Keratinocyte (primary cell): ENCODE data around the gene ANG. TPM values are rescaled to one million over a fixed set of nuclear protein-coding genes. Genes with fewer than 3 reads are reported as not detected.

ENCODE experiments used
- DNase-seq: peaks from one replicate; pipeline ENCODE4 v3.0.0-alpha.2; 2011; ENCODE audit warnings: low read depth, missing footprints, low spot score
- FAIRE-seq: peaks from 2 replicates; lab custom pipeline; 2011; peaks lifted over from hg19 to GRCh38; lab: Jason Lieb, UNC
- H2AFZ ChIP-seq: 2 replicates; pipeline ENCODE4 v1.6.0; 2012; ENCODE audit warnings: low read length, control low read depth, inconsistent platforms; ENCODE audit not compliant: control insufficient read depth
- H3K27ac ChIP-seq: 2 replicates; pipeline ENCODE4 v1.5.1; 2011; ENCODE audit warnings: low read length; ENCODE audit not compliant: control insufficient read depth, insufficient read depth
- H3K27me3 ChIP-seq: 3 replicates; pipeline ENCODE4 v1.6.0; 2011; ENCODE audit warnings: low read length; ENCODE audit not compliant: control insufficient read depth, insufficient read depth; ENCODE audit errors: extremely low read depth
- H3K36me3 ChIP-seq, 2 experiments: 2 replicates in 1 of 2; 3 replicates in 1 of 2; pipeline ENCODE4 v1.5.1; 2011; ENCODE audit warnings: low read length in 2 of 2, mild to moderate bottlenecking in 1 of 2; ENCODE audit not compliant: control insufficient read depth in 2 of 2, insufficient read depth in 2 of 2; ENCODE audit errors: extremely low read depth in 1 of 2
- H3K4me1 ChIP-seq: 3 replicates; pipeline ENCODE4 v1.5.1; 2011; ENCODE audit warnings: low read length; ENCODE audit not compliant: control insufficient read depth, insufficient read depth; ENCODE audit errors: extremely low read depth
- H3K4me2 ChIP-seq: 3 replicates; pipeline ENCODE4 v1.6.0; 2011; ENCODE audit warnings: low read depth, low read length; ENCODE audit not compliant: control insufficient read depth, insufficient read depth; ENCODE audit errors: extremely low read depth
- H3K4me3 ChIP-seq, 3 experiments: fragments of 200-600 bp in 1 of 3; sonication (generic) in 1 of 3; 2 replicates in 2 of 3; 3 replicates in 1 of 3; pipeline ENCODE4 v1.5.1; 2011 to 2016; ENCODE audit warnings: low read length in 3 of 3, mild to moderate bottlenecking in 3 of 3, control low read depth in 2 of 3, inconsistent platforms in 1 of 3, low read depth in 1 of 3, mixed read lengths in 1 of 3, mixed run types in 1 of 3, moderate library complexity in 1 of 3; ENCODE audit not compliant: control insufficient read depth in 2 of 3, insufficient read depth in 2 of 3; ENCODE audit errors: extremely low read depth in 1 of 3
- H3K79me2 ChIP-seq: 2 replicates; pipeline ENCODE4 v1.6.0; 2012; ENCODE audit warnings: low read length; ENCODE audit not compliant: control insufficient read depth, insufficient read depth
- H3K9ac ChIP-seq: 3 replicates; pipeline ENCODE4 v1.6.0; 2011; ENCODE audit warnings: low read length; ENCODE audit not compliant: control insufficient read depth, insufficient read depth; ENCODE audit errors: extremely low read depth
- H3K9me1 ChIP-seq: 3 replicates; pipeline ENCODE4 v1.6.0; 2011; ENCODE audit warnings: low read length; ENCODE audit not compliant: control insufficient read depth, insufficient read depth; ENCODE audit errors: extremely low read depth
- H3K9me3 ChIP-seq: 2 replicates; pipeline ENCODE4 v1.5.1; 2012; ENCODE audit warnings: low read depth, low read length; ENCODE audit not compliant: control insufficient read depth
- H4K20me1 ChIP-seq: 3 replicates; pipeline ENCODE4 v1.6.0; 2011; ENCODE audit warnings: low read length; ENCODE audit not compliant: control insufficient read depth, insufficient read depth; ENCODE audit errors: extremely low read depth
- EZH2 ChIP-seq: IDR thresholded peaks from one replicate; pipeline ENCODE4 v1.6.1; 2012; ENCODE audit warnings: inconsistent platforms, mild to moderate bottlenecking, low read length, moderate library complexity
- dilution Hi-C: fragments of 300-500 bp; cut with MboI; formaldehyde crosslinking; loops from one replicate; pipeline ENCODE4 v1.7.0; 2020; ENCODE audit warnings: low sequenced_read_pairs; ENCODE audit not compliant: extremely low pct_ligation_motif_present
- polyA plus RNA-seq, 5 experiments: library from polyadenylated mRNA; depleted of rRNA in 3 of 5; stranded (reverse) in 3 of 5; stranded (forward) in 1 of 5; unstranded in 1 of 5; fragments of >200 nt; gene quantifications; 1 replicate in 1 of 5; 2 replicates in 3 of 5; 3 replicates in 1 of 5; pipeline versions ENCODE4 v1.2.1 to v1.2.3, GENCODE V29; 2011 to 2012; ENCODE audit warnings: missing spikeins in 2 of 5, low read depth in 1 of 5, low replicate concordance in 1 of 5
- TF ChIP-seq, protein P1 (sequence below), 3 experiments: IDR thresholded peaks in 1 of 3; conservative IDR thresholded peaks in 1 of 3; optimal IDR thresholded peaks in 1 of 3; 2 replicates in 2 of 3; 3 replicates in 1 of 3; pipeline versions ENCODE3 to v1.5.1; 2011; ENCODE audit warnings: low read length in 3 of 3, mild to moderate bottlenecking in 3 of 3, moderate library complexity in 2 of 3, control low read depth in 1 of 3, inconsistent platforms in 1 of 3; ENCODE audit not compliant: insufficient read depth in 2 of 3; ENCODE audit errors: extremely low read depth in 1 of 3

Gene ANG
- polyA plus RNA-seq, 1 donor (not counting 4 experiments of a cell fraction or from before 2014, with no cell fraction given), result 4.0 TPM

DNA sequence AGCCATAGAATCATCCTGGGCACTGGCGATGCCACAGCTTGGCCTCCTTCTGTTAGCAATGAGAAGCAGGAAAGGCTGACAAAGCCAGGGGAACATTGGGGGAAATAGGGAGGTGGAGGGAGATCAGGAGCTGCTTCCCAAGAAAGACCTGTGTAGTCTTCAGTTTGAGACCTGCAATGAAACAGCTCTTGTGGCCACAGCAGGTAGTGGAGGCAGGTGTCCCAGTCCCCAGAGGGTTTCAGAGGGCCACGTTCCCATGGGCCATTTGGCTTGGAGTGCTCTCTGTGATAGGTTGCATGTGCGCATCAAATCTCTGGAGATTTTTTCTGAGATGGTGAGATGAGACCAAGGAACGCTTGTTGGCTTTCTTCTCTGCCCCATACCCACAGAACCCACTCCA lies 32.7 kb upstream of the ANG start:
- no peak overlapping the region for H2AFZ ChIP-seq
- H3K27me3 ChIP-seq, result peaks cover 9% of the 10 kb centered on the region
- DNase-seq (no peak), FAIRE-seq (no peak)
- H3K27ac ChIP-seq, result no peak overlapping the region
- no peaks in the 10 kb centered on the region for H3K36me3 ChIP-seq
- H3K4me3 ChIP-seq, result no peak overlapping the region
- dilution Hi-C loops, result no loop called here
- TF ChIP-seq, protein P1, sequence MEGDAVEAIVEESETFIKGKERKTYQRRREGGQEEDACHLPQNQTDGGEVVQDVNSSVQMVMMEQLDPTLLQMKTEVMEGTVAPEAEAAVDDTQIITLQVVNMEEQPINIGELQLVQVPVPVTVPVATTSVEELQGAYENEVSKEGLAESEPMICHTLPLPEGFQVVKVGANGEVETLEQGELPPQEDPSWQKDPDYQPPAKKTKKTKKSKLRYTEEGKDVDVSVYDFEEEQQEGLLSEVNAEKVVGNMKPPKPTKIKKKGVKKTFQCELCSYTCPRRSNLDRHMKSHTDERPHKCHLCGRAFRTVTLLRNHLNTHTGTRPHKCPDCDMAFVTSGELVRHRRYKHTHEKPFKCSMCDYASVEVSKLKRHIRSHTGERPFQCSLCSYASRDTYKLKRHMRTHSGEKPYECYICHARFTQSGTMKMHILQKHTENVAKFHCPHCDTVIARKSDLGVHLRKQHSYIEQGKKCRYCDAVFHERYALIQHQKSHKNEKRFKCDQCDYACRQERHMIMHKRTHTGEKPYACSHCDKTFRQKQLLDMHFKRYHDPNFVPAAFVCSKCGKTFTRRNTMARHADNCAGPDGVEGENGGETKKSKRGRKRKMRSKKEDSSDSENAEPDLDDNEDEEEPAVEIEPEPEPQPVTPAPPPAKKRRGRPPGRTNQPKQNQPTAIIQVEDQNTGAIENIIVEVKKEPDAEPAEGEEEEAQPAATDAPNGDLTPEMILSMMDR (optimal IDR thresholded peaks at IDR 0.05 in 1 of 3, IDR thresholded peaks at IDR 0.05 in 1 of 3, conservative IDR thresholded peaks at IDR 0.05 in 1 of 3; ENCODE audit: extremely low read depth in 1 of 3, insufficient read depth in 2 of 3, low read length in 3 of 3), result no peak
- no peak for TF ChIP-seq EZH2
- no peaks in the 10 kb centered on the region for H3K9me1 ChIP-seq
- no peaks in the 10 kb centered on the region for H3K79me2 ChIP-seq
- no peak overlapping the region for H3K4me2 ChIP-seq
- H3K9ac ChIP-seq, result no peak overlapping the region
- no peaks in the 10 kb centered on the region for H4K20me1 ChIP-seq
- H3K4me1 ChIP-seq, result no peaks in the 10 kb centered on the region
- H3K9me3 ChIP-seq, result no peaks in the 10 kb centered on the region

DNA sequence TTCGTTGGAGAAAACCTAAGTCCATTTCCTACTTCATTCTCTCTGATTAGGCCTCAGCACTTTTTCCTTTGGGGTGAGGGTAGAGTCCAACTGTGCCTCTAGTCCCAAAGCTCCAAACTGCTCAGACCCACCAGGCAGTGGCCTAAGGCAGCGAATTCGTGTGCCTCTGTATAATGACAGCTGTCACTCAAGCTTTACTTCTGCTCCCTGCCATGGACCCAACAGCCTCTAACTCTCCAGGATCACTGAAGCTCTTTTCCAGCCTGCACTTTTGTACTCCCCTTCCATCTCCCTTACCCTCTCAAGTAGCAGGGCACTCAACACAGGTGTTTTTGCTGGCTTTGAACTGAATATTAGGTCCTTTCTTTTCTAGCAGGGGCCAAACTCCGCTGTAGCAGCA lies 32.3 kb upstream of the ANG start:
- dilution Hi-C loops, result no loop called here
- no peak overlapping the region for H3K4me2 ChIP-seq
- no peaks in the 10 kb centered on the region for H3K9me3 ChIP-seq
- H3K36me3 ChIP-seq, result no peaks in the 10 kb centered on the region
- H4K20me1 ChIP-seq, result no peaks in the 10 kb centered on the region
- no peaks in the 10 kb centered on the region for H3K79me2 ChIP-seq
- no peaks in the 10 kb centered on the region for H3K4me1 ChIP-seq
- H3K4me3 ChIP-seq, result no peak overlapping the region
- DNase-seq (no peak), FAIRE-seq (no peak)
- no peak overlapping the region for H3K9ac ChIP-seq
- H3K27me3 ChIP-seq, result peaks cover 9% of the 10 kb centered on the region
- no peak overlapping the region for H2AFZ ChIP-seq
- no peak for TF ChIP-seq EZH2
- TF ChIP-seq, protein P1 (optimal IDR thresholded peaks at IDR 0.05 in 1 of 3, IDR thresholded peaks at IDR 0.05 in 1 of 3, conservative IDR thresholded peaks at IDR 0.05 in 1 of 3; ENCODE audit: extremely low read depth in 1 of 3, insufficient read depth in 2 of 3, low read length in 3 of 3), result no peak
- H3K9me1 ChIP-seq, result no peaks in the 10 kb centered on the region
- no peak overlapping the region for H3K27ac ChIP-seq
